Stimulated activated effector memory CD8-positive, alpha-beta T cell treated with anti-CD3 and anti-CD28 coated beads, Interleukin-12 subunit alpha, Interleukin-12 subunit beta, amount 100 ng/mL, for 72 hours (primary cell): Measurements from ENCODE around the gene MYBPHL.

Experiments
- ATAC-seq: fragments of 150-1000 bp; cut with Tn5 transposase; 2 replicates; pipeline ENCODE4 v1.10.0; 2021
- DNase-seq, 2 donors: peaks; one replicate each; pipeline ENCODE4 v3.0.0; 2021 to 2022; ENCODE audit warnings: low spot score in 2 of 2
- H3K27ac Mint-ChIP-seq: one replicate; pipeline ENCODE4 v1.8.0; 2022; ENCODE audit warnings: mild to moderate bottlenecking, mixed read lengths
- H3K36me3 Mint-ChIP-seq: one replicate; pipeline ENCODE4 v1.8.0; 2022; ENCODE audit warnings: mild to moderate bottlenecking, mixed read lengths
- H3K4me1 Mint-ChIP-seq: one replicate; pipeline ENCODE4 v1.8.0; 2022; ENCODE audit warnings: mixed read lengths
- H3K4me3 Mint-ChIP-seq: one replicate; pipeline ENCODE4 v1.8.0; 2022; ENCODE audit warnings: mild to moderate bottlenecking, mixed read lengths
- H3K9me3 Mint-ChIP-seq: one replicate; pipeline ENCODE4 v1.8.0; 2022; ENCODE audit warnings: mixed read lengths

Gene MYBPHL

GRCh38 chr1:109256085-109256484 is 50.7 kb downstream of the MYBPHL start:
- no peak for DNase-seq
- ATAC-seq: no peak
- H3K27ac Mint-ChIP-seq: peak overlapping the region; percentile 73
- H3K4me3 Mint-ChIP-seq: no peak overlapping the region
- H3K36me3 Mint-ChIP-seq: no peaks in the 10 kb centered on the region
- H3K9me3 Mint-ChIP-seq: no peaks in the 10 kb centered on the region
- peaks cover 57% of the 10 kb centered on the region for H3K4me1 Mint-ChIP-seq

DNA sequence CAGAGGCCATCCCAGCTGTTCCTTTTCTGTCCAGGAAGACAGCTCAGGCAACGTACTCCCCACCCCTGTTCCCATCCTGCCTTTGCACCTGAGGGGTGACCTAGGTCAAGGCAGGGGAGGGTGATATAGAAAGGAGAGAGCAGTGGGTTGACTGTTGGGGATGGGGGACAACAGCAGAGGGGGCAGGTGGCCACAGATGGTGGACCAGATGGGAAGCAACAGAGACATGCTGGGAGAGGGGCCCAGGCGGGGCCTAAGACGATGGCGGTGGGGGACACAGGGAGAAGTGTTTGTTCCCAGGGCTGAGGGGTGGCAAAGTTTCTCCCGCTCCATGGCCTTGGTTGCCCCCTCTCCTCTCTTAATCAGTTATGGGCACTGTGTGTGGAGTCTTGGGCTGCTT is 51.1 kb downstream of the MYBPHL start:
- Mint-ChIP-seq H3K9me3 (no peaks in the 10 kb centered on the region), H3K4me1 (peaks cover 61% of the 10 kb centered on the region), H3K36me3 (no peaks in the 10 kb centered on the region), H3K27ac (peak overlapping the region; percentile 73), H3K4me3 (no peak overlapping the region)
- no peak for DNase-seq
- no peak for ATAC-seq

DNA sequence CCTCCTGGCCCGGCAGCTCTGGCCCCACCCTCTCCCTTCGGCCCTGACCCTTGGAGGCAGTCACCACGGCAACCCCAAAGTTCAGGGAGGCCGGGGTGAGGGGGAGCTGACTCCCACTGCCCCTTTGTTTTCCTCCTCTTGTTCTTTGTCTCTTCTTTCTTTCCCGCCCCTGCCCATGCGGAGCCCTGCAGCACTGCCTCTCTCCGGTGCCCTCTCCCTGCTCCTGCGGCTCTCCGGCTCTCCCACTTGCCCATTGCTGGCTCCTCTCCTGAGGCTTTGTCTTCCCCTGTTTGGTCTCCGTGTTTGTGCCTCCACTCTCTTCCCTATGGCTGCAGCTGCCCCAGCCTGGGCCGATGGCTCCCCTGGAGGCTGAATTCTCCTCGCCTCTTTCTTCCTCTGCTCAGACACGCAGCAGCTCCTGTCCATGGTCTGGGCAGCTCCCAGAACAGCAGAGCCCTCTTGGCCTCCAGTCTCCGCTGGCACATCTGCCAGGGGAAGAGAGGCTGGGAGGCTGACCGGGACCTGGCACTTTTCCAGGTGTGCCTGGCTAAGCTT is 51.6 kb downstream of the MYBPHL start:
- H3K9me3 Mint-ChIP-seq: no peaks in the 10 kb centered on the region
- no peak overlapping the region for H3K4me3 Mint-ChIP-seq
- H3K36me3 Mint-ChIP-seq: no peaks in the 10 kb centered on the region
- DNase-seq (no peak), ATAC-seq (no peak)
- peak overlapping the region; percentile 73 for H3K27ac Mint-ChIP-seq
- peaks cover 62% of the 10 kb centered on the region for H3K4me1 Mint-ChIP-seq

DNA sequence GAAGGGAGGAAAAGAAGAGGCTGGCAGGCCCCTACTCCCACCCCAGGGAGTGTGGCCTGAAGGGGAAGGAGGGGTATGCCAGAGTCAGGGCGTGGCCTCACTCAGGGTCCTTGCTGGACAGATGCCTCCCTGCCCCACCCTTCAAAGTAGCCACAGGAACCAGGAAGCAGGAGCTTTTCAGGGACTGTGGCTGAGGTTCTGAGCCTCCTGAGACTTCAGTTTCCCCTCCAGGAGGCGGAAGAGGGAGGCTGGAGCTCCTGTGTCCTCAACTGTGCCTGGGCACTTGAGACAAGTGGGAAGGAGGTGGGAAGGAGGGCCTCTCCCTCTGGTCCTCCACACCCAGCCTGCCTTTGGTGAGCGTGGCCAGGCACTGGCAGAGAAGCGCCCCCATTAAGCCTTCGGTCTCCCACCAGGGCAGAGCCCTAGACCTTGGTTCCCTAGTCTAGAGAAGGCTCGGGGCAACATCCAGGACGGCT is 52.2 kb downstream of the MYBPHL start:
- no peaks in the 10 kb centered on the region for H3K36me3 Mint-ChIP-seq
- DNase-seq (no peak), ATAC-seq (no peak)
- peaks cover 62% of the 10 kb centered on the region for H3K4me1 Mint-ChIP-seq
- H3K4me3 Mint-ChIP-seq: no peak overlapping the region
- peak overlapping the region; percentile 78 for H3K27ac Mint-ChIP-seq
- no peaks in the 10 kb centered on the region for H3K9me3 Mint-ChIP-seq

DNA sequence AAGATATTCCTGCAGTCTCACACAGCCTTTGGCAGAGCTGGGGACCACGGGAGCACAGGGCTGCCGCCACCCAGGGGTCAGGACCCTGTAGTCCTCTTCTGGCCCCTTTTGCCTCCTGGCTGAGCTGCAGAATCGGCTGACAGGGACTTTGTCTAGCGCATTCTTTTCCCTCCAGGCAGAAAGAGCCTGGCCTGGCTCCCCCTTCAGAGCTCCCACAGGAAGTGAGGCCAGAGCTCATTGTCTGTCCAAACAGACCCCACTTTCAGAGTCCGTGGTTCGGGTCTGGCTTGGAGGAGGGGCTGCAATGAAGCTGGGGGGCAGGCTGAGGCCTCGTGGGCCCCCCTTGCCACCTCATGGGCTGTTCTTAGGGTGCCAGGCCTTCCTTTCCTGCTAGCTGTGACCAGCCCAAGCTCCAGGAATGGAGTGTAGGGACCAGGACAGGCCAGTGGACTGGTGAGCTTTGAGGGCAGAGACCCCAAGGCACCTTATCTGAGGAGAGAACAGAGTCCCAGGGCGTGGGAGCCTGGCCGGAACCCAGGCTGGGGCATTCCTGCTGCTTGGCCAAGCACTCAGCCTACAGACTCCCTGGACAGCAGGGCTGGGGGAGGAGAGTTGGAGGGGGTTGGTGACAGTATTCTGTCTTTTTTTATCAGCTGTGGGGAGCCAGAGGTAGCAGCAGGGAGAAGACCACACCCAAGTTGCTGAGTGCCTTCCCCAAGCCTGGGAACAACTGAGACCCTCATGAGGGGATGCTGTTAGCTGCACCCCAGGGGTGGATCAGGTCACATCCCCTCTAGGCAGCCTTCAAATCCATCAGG is 52.8 kb downstream of the MYBPHL start:
- peak overlapping the region; percentile 78 for H3K27ac Mint-ChIP-seq
- H3K36me3 Mint-ChIP-seq: no peaks in the 10 kb centered on the region
- H3K4me1 Mint-ChIP-seq: peaks cover 65% of the 10 kb centered on the region
- DNase-seq (no peak), ATAC-seq (no peak)
- no peaks in the 10 kb centered on the region for H3K9me3 Mint-ChIP-seq
- no peak overlapping the region for H3K4me3 Mint-ChIP-seq

DNA sequence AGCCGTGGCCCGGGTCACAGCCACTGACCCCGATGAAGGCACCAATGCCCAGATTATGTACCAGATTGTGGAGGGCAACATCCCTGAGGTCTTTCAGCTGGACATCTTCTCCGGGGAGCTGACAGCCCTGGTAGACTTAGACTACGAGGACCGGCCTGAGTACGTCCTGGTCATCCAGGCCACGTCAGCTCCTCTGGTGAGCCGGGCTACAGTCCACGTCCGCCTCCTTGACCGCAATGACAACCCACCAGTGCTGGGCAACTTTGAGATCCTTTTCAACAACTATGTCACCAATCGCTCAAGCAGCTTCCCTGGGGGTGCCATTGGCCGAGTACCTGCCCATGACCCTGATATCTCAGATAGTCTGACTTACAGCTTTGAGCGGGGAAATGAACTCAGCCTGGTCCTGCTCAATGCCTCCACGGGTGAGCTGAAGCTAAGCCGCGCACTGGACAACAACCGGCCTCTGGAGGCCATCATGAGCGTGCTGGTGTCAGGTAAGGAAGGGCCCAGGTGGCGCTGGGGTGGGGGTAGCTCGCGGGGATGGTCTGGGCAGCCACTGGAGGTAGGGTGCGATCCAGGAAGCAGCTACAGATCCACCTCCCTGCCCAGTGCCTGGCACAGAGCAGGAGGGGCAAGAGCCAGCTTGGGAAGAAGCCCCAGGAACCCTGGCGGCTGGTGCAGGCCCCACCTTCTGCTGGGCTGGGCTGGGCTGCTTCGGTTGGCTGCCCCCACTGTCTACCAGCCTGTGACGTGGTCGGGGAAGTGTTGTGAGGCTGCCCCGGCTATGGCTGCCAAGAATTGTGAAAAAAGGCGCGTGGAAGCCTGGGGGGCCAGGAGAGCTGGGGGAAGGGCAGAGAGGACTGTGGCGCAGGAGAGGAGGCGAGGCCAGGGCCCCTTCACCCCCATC is 53.7 kb downstream of the MYBPHL start:
- H3K9me3 Mint-ChIP-seq: no peaks in the 10 kb centered on the region
- peak overlapping the region; percentile 78 for H3K27ac Mint-ChIP-seq
- peaks cover 68% of the 10 kb centered on the region for H3K4me1 Mint-ChIP-seq
- DNase-seq (no peak), ATAC-seq (no peak)
- no peaks in the 10 kb centered on the region for H3K36me3 Mint-ChIP-seq
- no peak overlapping the region for H3K4me3 Mint-ChIP-seq

GRCh38 chr1:109252167-109252892 is 54.5 kb downstream of the MYBPHL start:
- no peak overlapping the region for H3K4me3 Mint-ChIP-seq
- ATAC-seq: no peak
- H3K27ac Mint-ChIP-seq: no peak overlapping the region

GRCh38 chr1:109251277-109252166 is 55.3 kb downstream of the MYBPHL start:
- Mint-ChIP-seq H3K27ac (no peak overlapping the region), H3K4me3 (peak overlapping the region; percentile 40), H3K4me1 (peaks cover 57% of the 10 kb centered on the region), H3K9me3 (no peaks in the 10 kb centered on the region), H3K36me3 (no peaks in the 10 kb centered on the region)
- ATAC-seq (no peak), DNase-seq (no peak)

More at GRCh38 chr1:109252167-109252892, 54.5 kb downstream of the MYBPHL start:
- Mint-ChIP-seq H3K9me3 (no peaks in the 10 kb centered on the region), H3K36me3 (no peaks in the 10 kb centered on the region), H3K4me1 (peaks cover 61% of the 10 kb centered on the region)
- no peak for DNase-seq

DNA sequence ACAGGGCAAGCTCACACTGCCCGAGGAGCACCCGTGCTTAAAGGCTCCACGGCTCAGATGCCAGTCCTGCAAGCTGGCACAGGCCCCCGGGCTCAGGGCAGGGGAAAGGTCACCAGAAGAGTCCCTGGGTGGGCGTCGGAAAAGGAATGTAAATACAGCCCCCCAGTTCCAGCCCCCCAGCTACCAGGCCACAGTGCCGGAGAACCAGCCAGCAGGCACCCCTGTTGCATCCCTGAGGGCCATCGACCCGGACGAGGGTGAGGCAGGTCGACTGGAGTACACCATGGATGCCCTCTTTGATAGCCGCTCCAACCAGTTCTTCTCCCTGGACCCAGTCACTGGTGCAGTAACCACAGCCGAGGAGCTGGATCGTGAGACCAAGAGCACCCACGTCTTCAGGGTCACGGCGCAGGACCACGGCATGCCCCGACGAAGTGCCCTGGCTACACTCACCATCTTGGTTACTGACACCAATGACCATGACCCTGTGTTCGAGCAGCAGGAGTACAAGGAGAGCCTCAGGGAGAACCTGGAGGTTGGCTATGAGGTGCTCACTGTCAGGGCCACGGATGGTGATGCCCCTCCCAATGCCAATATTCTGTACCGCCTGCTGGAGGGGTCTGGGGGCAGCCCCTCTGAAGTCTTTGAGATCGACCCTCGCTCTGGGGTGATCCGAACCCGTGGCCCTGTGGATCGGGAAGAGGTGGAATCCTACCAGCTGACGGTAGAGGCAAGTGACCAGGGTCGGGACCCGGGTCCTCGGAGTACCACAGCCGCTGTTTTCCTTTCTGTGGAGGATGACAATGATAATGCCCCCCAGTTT is 56.1 kb downstream of the MYBPHL start:
- H3K27ac Mint-ChIP-seq: no peak overlapping the region
- H3K9me3 Mint-ChIP-seq: no peaks in the 10 kb centered on the region
- ATAC-seq (no peak), DNase-seq (no peak)
- no peaks in the 10 kb centered on the region for H3K36me3 Mint-ChIP-seq
- peak overlapping the region; percentile 40 for H3K4me3 Mint-ChIP-seq
- peaks cover 51% of the 10 kb centered on the region for H3K4me1 Mint-ChIP-seq

GRCh38 chr1:109249654-109250401 is 57.0 kb downstream of the MYBPHL start:
- ATAC-seq (peak; percentile 37), DNase-seq (no peak)
- Mint-ChIP-seq H3K4me1 (peaks cover 43% of the 10 kb centered on the region), H3K36me3 (no peaks in the 10 kb centered on the region), H3K4me3 (peak overlapping the region; percentile 58), H3K27ac (no peak overlapping the region), H3K9me3 (no peaks in the 10 kb centered on the region)

GRCh38 chr1:109248797-109249629 is 57.8 kb downstream of the MYBPHL start, which contains the start of gene CELSR2:
Gene CELSR2, plus strand, starts transcription at chr1:109249539. Its CDS starts 541 bp downstream, at chr1:109250080.
- Mint-ChIP-seq H3K4me3 (peak within 1 kb of the TSS; percentile 58), H3K4me1 (peaks cover 39% of the 10 kb centered on the region), H3K27ac (no peak within 1 kb of the TSS), H3K9me3 (no peaks in the 10 kb centered on the region), H3K36me3 (no peaks in the 10 kb centered on the region)
- peak; percentile 33 to 81 for DNase-seq
- peak; percentile 90 for ATAC-seq

GRCh38 chr1:109248444-109248796 is 58.4 kb downstream of the MYBPHL start:
- DNase-seq (no peak), ATAC-seq (no peak)
- H3K9me3 Mint-ChIP-seq: no peaks in the 10 kb centered on the region
- peaks cover 33% of the 10 kb centered on the region for H3K4me1 Mint-ChIP-seq
- H3K27ac Mint-ChIP-seq: no peak overlapping the region
- H3K4me3 Mint-ChIP-seq: no peak overlapping the region
- no peaks in the 10 kb centered on the region for H3K36me3 Mint-ChIP-seq
